Measurements from ENCODE around the gene CISH. TPM values are rescaled to one million over a fixed set of nuclear protein-coding genes. Genes with fewer than 3 reads are reported as not detected.

CISH gene
- total RNA-seq, 1 experiment from 2014 or later, result 1.7 TPM

DNA sequence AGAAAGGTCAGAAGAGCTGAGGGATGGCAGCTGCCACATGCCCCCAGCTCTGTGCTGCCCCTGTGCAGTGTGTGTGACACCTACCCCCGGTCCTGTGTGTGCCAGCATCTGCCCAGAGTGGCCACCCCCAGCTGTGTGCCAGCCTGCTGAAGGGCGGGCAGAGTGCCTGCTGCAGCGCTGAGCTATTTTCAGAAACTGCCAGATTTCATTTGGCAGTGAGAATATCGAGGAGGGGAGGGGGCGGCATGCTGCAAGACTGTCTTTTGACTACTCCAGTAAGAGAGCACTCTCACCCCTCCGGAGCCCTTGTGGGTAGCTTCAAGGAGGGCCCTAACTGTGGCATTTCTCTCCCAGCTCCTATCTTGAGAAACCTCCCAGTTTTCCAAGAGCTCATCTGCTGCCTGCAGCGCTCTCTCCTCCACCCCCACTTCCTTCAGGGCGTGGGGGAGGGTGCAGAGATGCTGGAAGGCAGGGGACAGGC lies 37.9 kb upstream of the CISH start:
- H2BK120ac ChIP-seq (ENCODE audit: low read depth, low read length, poor library complexity, severe bottlenecking), result no peak overlapping the region
- H4K20me1 ChIP-seq (ENCODE audit: control insufficient read depth, insufficient read depth, insufficient read length), result no peaks in the 10 kb centered on the region
- TF ChIP-seq, protein P1, sequence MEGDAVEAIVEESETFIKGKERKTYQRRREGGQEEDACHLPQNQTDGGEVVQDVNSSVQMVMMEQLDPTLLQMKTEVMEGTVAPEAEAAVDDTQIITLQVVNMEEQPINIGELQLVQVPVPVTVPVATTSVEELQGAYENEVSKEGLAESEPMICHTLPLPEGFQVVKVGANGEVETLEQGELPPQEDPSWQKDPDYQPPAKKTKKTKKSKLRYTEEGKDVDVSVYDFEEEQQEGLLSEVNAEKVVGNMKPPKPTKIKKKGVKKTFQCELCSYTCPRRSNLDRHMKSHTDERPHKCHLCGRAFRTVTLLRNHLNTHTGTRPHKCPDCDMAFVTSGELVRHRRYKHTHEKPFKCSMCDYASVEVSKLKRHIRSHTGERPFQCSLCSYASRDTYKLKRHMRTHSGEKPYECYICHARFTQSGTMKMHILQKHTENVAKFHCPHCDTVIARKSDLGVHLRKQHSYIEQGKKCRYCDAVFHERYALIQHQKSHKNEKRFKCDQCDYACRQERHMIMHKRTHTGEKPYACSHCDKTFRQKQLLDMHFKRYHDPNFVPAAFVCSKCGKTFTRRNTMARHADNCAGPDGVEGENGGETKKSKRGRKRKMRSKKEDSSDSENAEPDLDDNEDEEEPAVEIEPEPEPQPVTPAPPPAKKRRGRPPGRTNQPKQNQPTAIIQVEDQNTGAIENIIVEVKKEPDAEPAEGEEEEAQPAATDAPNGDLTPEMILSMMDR (conservative IDR thresholded peaks at IDR 0.05), result no peak
- H3K4me3 Mint-ChIP-seq, result no peak overlapping the region
- no peak overlapping the region for H3K18ac ChIP-seq (ENCODE audit: insufficient read length, low read depth, low read length)
- H3K23me2 ChIP-seq (ENCODE audit: insufficient read length, low read depth, low read length, poor library complexity, severe bottlenecking), result no peaks in the 10 kb centered on the region
- H3K36me3 Mint-ChIP-seq (ENCODE audit: insufficient read depth in 1 of 3, low read depth in 3 of 3), result peaks cover 3 to 20% (median 9%) of the 10 kb centered on the region in 3 experiments; a peak in 6 of 7 replicates
- H4K5ac ChIP-seq (ENCODE audit: insufficient read length, low read depth, low read length), result no peak overlapping the region
- no peak overlapping the region for H4K91ac ChIP-seq (ENCODE audit: insufficient read length, low read depth, low read length)
- no peak overlapping the region for H3K4ac ChIP-seq (ENCODE audit: low read depth, low read length)
- H3K27me3 ChIP-seq (ENCODE audit: insufficient read depth, low read length), result no peaks in the 10 kb centered on the region
- no peak overlapping the region for H2AFZ ChIP-seq (ENCODE audit: low read length)
- H3K27ac Mint-ChIP-seq, result peak overlapping the region in 1 of 3 experiments; percentile 82; a peak in 1 of 7 replicates
- WGBS (ENCODE audit: extremely low coverage, insufficient read length, low lambda C conversion rate), result no CpG with 5 or more reads among the region's 8 CpGs
- no peaks in the 10 kb centered on the region for H3K79me1 ChIP-seq (ENCODE audit: insufficient read depth, low read depth, low read length, poor library complexity, severe bottlenecking)
- peaks cover 23 to 30% of the 10 kb centered on the region in 2 experiments for H3K4me1 Mint-ChIP-seq
- peaks cover 5% of the 10 kb centered on the region; the same call in 1 of the 2 replicates for H3K4me1 ChIP-seq (ENCODE audit: insufficient read depth, low read length)
- no peak overlapping the region for H2BK20ac ChIP-seq (ENCODE audit: low read depth, low read length, poor library complexity, severe bottlenecking)
- H3K27ac ChIP-seq (ENCODE audit: insufficient read length, low read depth, low read length), result no peak overlapping the region
- H3K27me3 Mint-ChIP-seq (ENCODE audit: low read depth), result peaks cover 3% of the 10 kb centered on the region; the same call in 1 of the 2 replicates
- H3K23ac ChIP-seq (ENCODE audit: insufficient read length, low read depth, low read length), result no peak overlapping the region
- DNase-seq, result no peak
- H2BK5ac ChIP-seq (ENCODE audit: insufficient read length, low read length), result no peak overlapping the region
- no peaks in the 10 kb centered on the region for H3K9me3 ChIP-seq (ENCODE audit: control insufficient read depth, low read depth, low read length)
- H3K14ac ChIP-seq (ENCODE audit: insufficient read depth, low read length), result no peak overlapping the region
- no peak overlapping the region for H2AK5ac ChIP-seq (ENCODE audit: insufficient read length, low read length)
- H3K9ac ChIP-seq (ENCODE audit: extremely low read depth, insufficient read length, low read length), result no peak overlapping the region
- H3K56ac ChIP-seq (ENCODE audit: insufficient read length, low read depth, low read length), result no peak overlapping the region
- no peak overlapping the region for H3T11ph ChIP-seq (ENCODE audit: low read length)
- no peak overlapping the region for H2BK12ac ChIP-seq (ENCODE audit: insufficient read length, low read depth, low read length)
- H2BK15ac ChIP-seq (ENCODE audit: low read depth, low read length), result no peak overlapping the region
- H3K79me2 ChIP-seq (ENCODE audit: insufficient read depth, low read length), result no peaks in the 10 kb centered on the region
- H3K4me2 ChIP-seq (ENCODE audit: insufficient read depth, insufficient read length, low read length), result no peak overlapping the region
- no peak overlapping the region for H4K8ac ChIP-seq (replicated peaks; ENCODE audit: insufficient read length, low read depth, low read length)
- no peaks in the 10 kb centered on the region for H3K9me3 Mint-ChIP-seq

Measured in H9 (cell line).